ENCODE data around the gene FRRS1.
"Not testable (repeated sequence)": the region's sequence is repeated elsewhere in the genome, so short reads cannot be mapped to it uniquely, and the experiment has no call there.

The FRRS1 gene, protein sequence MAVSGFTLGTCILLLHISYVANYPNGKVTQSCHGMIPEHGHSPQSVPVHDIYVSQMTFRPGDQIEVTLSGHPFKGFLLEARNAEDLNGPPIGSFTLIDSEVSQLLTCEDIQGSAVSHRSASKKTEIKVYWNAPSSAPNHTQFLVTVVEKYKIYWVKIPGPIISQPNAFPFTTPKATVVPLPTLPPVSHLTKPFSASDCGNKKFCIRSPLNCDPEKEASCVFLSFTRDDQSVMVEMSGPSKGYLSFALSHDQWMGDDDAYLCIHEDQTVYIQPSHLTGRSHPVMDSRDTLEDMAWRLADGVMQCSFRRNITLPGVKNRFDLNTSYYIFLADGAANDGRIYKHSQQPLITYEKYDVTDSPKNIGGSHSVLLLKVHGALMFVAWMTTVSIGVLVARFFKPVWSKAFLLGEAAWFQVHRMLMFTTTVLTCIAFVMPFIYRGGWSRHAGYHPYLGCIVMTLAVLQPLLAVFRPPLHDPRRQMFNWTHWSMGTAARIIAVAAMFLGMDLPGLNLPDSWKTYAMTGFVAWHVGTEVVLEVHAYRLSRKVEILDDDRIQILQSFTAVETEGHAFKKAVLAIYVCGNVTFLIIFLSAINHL

DNA sequence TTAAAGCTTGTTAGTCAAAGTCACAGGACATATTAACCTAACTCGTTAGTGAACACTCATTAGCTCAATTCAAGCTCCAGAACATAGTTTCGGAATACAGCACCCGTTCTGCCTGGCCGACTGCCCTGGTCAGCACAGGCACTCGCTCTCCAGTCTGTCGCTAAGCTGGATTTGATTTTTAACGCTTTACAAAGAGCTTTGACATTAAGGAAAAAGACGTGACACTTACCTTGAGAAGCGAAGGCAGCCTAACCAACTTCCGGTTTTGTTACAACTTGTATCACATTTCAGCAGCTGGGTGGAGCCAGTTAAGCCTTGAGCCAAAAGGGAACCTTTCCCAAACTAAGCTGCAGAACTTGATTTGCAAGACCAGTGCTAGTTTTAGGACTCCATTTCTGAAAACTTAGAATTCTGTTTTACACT, at the start of gene FRRS1:
Gene FRRS1, minus strand, starts transcription at position 258 of the 423 bp plus-strand sequence. CDS start 17,867 bp downstream, outside the sequence.
- FAIRE-seq: peak; percentile 88

DNA sequence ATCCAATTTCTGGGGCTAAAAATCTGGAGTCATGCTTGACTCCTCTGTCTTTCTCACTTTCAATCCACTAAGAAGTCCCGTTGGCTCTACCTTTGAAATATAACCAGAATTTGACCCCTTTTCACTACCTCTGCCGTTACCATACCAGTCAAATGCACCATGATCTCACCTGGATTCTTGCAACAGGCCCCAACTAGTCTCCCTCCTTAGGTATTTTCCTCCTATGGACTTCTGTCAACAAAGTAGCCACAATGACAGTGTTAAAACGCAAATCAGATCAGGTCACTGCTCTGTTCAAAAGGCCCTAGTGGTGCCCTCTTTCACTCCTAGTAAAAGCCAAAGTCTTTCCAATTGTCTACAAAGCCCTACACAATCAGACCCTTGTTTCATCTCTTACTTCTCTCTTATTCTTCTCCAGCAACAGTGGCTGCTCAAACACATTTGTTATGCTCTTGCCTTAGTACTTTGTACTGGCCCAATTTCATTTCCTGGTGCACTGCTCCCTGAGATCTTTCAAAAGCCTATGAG, 48.0 kb upstream of the FRRS1 start:
- FAIRE-seq: no peak

DNA sequence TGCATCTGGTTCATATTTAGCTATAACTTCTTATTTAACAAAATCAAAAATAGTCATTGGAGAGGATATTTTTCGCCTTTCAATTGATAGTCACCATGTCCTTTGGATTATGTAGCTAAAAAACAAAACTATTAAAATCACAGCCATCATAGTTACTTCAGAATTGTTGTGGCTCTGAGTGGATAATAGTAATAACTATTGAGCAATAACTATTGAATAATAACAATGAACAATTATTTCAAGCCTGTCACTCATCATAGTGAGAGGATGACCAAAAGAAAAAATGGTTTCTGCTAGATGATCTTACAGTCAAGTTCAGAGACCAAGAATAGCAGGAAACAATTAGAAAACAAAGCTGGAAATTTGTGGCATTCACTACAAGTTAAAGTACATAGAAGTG, 45.3 kb upstream of the FRRS1 start:
- FAIRE-seq: no peak

DNA sequence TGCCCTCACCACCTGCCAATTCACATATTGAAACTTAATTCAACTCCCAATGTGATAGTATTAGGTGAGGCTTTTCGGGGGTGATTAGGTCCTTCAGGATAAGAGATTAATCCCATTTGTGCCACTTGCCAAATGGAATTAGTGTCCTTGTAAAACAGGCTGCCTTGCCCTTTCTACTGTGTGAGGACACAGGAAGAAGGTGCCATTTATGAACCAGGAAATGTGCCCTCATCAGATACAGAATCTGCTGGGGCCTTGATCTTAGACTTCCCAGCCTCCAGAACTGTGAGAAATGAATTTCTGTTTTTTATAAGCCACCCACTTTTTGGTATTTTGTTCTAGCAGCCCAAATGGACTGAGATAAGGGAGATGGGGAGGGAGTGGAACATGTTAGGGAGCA, 44.6 kb upstream of the FRRS1 start:
- no peak for FAIRE-seq

DNA sequence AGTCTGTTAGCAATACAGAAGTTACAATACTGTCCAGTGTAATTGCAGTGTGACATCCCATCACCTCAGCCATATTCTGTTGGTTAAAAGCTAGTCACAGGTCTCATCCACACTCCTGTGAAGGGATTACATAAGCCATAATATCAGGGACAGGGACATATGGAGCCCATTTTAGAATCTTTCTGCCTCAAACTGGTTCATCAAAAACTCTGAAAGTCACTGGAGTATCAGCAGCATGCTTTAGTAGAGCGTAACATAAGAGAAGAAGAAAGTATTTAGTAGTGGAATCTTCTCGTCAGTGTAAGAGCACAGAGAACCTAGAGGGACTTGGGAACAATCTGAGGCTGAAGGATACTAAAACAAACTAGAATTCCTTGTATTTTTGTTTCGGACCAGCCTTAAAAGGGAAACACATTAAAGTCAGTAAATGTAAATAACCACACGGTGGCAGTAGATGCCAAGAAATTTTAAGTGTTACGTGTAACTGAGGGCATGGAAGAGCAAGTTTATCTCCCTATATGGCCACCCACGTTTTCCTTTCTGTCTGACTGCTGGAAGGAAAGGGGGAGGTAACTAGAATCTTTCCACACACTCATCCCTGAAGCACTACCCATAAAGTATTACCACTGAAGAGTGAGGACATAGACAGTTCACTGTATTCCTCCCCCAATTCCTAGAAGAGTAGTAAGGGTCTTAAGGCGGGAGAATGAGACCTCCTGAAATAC, 42.1 kb upstream of the FRRS1 start:
- FAIRE-seq: peak; percentile 93

DNA sequence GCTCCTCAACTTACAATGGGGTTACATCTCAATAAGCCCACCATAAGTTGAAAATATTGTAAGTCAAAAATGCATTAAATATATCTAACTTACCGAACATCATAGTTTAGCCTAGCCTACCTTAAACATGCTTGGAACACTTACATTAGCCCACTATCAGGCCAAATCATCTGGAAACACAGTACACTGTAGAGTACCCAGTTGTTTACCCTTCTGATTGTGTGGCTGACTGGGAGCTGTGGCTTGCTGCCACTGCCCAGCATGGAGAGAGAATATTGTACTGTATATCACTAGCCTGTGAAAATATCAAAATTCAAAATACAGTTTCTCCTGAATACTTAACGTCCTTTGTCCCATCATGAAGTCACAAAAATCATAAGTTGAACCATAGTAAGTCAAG, 40.4 kb upstream of the FRRS1 start:
- FAIRE-seq: no peak

DNA sequence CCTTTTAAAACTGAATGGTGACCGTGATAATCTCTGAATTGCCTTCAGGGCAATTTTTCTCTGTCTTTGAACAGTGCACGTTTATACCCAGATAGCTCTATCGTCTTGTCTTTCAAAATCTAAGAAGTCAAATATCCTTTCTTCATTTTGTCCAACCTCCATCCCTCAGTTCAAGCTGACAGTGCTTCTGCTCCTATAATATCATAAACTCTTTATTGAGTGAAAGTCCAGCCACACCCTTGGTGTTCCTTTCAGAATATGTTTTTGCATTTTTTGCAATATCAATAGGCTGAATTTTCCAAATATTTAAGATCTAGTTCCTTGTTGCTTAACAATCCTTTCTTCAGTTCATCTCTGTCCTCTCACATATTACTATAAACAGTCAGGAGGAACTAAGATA, 35.1 kb upstream of the FRRS1 start:
- no peak for FAIRE-seq

DNA sequence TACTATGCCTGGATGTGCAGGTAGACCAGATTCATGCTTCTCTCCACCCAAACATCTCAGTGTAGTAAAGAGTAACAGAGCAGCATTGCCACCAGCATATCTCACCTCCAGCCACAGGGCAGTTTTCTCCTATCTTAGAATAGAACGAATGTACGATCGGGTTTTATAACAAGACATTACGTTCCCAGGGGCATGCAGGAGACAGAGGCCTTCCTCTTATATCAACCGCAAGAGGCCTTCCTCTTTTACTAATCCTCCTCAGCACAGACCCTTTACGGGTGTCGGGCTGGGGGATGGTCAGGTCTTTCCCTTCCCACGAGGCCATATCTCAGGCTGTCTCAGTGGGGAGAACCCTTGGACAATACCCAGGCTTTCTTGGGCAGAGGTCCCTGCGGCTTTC, 27.4 kb upstream of the FRRS1 start:
- not testable (repeated sequence) for FAIRE-seq

DNA sequence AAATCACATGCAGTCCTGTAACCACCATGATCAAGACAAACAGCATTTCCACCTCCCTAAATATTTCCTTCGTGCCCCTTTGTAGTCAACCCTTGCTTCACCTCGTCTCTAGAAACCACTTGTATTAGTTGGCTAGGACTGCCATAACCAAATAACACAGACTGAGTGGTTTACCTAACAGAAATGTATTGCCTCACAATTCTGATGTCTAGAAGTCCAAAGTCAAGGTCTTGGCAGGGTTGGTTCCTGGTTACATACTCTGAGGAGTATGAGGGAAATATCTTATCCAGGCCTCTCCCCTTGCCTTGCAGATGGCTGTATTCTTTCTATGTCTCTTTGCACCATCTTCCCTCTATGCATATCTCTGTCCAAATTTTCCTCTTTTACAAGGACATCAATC, 23.3 kb upstream of the FRRS1 start:
- FAIRE-seq: no peak

DNA sequence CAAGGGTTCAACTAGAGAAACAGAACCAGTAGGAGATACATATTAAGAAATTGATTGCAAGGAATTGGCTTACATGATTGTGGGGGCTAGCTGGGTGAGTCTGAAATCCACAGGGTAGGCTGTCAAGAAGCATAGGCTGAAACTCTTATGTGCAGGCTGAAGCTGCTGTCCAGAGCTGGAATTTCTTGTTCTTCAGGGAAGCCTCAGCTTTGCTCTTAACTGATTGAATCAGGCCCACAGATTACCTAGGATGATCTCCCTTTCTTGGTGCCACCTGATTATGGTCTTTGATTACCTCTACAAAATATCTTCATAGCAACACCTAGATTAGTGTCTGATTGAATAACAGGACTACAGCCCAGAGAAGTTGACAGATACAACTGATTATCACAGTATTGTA, 22.5 kb upstream of the FRRS1 start:
- no peak for FAIRE-seq

DNA sequence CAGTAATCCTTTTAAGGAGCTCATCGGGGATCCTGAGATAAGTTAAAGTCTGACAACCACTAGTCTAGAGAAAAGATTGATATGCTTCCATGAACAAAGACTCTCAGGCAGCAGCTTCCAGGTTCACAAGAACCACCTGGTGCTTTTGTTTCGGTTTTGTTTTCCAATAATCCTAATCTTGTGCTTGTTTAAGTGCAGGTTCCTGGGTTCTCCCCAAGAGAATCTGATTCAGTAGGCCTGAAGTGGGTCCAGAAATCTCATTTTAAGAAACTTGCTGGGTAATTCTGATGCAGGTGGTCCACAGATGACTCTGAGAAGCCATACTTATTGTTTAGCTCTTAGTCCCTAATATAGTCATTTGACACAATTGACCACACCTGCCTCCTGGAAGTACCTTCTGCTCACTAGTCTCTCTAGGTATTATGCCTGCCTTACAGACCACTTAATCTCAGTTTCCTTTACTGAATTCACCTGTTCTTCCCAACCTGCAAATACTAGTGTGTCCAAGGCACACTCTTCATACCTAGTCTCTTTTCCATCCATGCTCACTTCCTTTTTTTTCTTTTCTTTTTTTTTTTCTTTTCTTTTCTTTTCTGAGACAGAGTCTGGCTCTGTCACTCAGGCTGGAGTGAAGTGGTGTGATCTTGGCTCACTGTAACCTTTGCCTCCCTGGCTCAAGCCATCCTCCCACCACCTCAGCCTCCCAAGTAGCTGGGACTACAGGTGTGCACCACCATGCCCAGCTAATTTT, 20.5 kb upstream of the FRRS1 start:
- FAIRE-seq: no peak

DNA sequence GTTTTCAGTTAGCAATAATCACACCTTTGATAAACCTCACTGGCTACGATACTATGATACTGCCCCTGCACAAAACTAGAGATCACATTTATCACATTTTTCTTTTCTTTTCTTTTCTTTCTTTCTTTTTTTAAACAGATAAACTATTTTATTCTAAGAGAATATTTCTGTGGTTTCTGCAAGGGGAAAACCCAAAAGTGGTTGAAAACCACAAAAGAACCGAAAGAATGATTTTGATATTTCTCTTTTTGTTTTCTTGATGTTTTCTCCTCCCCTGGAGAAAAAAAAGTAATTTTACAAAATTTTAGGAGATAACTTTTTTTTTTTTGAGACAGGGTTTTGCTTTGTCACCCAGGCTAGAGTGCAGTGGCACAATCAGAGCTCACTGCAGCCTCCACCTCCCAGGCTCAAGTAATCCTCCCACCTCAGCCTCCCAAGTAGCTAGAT, 18.4 kb upstream of the FRRS1 start:
- no peak for FAIRE-seq

DNA sequence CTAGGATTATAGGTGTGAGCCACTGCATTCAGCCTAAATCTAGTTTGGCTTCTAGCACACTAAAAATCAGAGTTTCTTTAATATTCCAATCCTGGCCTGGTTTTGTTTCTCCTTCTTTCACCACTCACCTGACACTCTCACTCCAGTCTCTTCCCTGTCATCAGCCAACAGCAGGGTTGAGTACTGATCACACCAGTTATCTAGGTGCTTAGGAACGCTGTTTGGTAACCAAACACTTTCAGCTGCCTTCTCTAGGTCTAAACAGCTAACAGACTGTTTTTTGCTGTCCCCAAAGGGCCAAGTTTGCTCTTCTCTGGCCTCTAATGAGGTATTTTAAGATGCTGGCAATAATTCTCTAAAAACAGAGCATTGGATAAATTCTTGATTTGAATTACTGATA, 17.7 kb upstream of the FRRS1 start:
- no peak for FAIRE-seq

DNA sequence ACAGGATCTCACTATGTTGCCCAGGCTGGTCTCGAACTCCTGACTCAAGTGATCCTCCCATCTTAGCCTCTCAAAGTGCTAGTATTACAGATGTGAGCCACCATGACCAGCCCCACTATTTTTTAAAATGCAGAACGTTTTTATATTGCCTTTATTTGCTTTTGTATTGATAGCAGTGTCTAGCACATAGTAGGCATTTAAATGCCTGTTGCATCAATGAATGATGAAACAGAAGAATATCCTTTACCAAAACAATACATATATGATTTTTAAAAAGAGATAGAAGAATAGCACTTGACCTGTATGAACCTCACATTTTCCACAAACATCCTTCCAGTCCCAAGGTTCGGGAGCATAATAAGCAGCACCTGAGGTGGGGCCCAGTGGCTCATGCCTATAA, 16.5 kb upstream of the FRRS1 start:
- no peak for FAIRE-seq

DNA sequence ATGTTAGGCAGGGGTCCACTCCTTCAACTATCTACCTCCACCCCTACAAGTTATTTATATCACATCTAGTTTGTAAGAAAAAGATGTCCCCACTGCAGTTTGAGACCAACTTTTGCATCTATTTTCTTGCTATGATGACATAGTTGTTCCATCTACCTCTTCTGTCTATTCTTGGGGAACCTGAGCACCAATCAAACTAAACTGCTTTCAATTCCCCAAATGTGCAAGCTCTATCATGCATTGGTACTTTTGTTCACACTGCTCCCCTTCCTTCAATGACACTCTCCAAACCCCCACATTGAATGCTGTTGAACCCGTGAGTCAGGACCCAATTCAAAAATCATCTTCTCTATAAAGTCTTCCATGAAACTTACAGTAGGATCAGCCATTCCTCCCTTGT, 16.0 kb upstream of the FRRS1 start:
- no peak for FAIRE-seq

DNA sequence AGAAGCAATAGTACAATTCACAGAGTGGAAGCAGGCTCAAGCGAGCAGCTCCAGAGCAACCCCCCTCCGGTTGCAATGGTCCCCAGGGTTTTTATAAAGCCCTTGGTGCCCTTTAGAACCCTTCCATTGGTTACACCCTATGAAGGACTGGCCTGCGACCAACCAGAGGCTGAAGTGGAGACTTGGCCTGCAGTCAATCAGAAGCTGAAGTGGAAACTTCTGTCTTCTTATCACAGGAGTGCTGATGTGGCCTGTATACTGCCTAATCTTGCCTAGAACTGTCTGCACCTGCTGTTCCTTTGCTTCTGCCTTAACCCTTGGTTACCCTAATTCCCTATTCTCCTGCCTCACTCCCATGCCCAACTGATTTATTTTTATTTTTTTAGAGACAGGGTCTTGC, 15.4 kb upstream of the FRRS1 start:
- no peak for FAIRE-seq

DNA sequence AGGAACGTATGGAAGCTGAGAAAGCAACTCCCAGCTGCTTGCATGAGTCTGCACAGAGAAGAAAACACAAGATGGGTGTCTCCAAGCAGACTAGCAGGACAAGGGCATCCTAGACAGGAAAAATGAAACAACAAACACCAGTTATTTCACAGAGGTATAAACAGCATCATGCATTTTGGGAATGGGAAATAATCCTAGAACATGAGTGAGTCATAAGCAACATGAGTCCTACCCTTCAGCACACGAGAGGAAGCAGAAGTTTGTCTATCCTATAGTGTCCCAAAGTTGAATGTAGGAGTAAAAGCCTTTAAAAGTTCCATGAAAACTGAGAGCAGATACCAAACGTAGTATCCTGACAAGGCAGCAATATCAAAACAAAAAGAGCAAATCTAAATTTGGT, 11.3 kb upstream of the FRRS1 start:
- no peak for FAIRE-seq

DNA sequence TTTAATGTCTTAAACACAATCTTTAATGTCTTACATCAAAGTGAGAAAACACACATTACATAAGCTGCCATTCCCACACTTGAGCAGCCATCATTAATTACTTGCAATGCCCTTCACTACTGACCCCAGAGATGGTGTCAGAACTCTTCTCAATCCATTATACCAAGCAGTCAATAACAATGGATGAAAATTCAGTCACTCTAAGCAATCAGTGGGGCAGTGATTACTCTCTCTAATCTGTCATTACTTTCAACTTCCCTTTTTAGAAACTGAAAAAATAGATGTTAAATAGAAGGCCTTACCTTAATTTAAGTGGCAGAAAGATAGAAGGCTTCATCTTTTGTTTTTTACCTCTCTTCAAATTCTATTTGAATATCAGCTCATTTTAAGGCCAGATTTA, 9.7 kb upstream of the FRRS1 start:
- no peak for FAIRE-seq

DNA sequence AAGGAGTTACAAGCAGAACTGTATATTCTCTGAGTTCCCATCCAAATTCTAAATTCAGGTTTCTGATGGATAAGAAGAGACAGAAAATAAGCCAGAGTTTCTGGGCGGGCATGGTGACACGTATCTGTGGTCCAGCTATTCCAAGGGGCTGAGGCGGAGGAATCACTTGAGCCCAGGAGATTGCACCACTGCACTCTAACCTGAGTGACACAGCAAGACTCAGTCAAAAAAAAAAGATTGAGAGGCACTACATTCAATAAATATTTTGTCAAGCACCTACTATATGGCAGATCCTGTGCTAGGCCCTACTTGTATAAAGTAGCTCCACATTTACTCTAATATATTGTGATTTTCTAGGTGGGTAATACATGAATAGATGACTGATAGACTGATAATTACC, 6.4 kb upstream of the FRRS1 start:
- FAIRE-seq: no peak

DNA sequence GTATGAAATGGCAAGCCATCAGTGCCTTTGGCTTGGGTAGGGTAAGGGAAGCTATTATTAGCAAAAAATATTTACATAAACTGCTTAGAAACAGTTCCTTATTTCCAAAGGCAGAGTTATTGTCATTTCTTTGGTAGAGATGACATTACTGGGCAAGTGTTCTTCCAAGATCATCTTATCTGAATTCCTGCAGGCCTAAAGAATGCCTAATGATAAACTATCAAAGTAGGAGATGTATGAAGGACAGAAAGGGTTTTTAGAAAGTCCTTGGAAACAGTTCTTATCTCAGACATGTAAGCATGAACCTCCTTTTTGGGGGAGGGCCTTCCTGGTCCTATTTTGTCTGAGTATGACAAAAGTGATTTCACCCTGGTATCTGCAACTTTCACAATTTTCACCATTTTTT, 5.1 kb upstream of the FRRS1 start:
- FAIRE-seq: no peak

DNA sequence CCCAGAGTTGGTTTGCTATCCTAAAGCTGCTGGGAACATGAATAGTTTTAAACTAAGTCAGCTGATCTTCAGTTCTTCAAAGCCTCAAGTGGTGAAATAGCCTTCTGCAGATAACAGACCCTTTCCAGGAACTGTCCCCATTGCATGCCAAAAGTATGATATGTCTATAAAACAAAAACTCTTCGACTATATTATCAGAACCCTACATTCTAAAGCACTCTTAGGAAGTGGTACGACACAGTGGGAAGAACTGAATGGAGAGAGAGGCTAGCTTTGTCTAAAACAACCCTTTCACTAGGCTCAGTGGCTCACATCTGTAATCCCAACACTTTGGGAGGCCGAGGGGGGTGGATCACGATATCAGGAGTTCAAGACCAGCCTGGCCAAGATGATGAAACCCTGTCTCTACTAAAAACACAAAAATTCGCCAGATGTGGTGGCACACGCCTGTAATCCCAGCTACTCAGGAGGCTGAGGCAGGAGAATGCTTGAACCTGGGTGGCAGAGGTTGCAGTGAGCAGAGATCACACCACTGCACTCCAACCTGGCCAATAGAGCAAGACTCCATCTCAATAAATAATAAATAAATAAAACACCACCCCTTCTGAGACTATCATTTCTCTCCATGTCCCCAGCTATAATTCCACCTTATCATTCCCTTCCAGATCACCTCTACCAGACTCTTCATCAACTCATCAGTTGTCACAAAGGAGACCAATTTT, 2.2 kb upstream of the FRRS1 start:
- no peak for FAIRE-seq

DNA sequence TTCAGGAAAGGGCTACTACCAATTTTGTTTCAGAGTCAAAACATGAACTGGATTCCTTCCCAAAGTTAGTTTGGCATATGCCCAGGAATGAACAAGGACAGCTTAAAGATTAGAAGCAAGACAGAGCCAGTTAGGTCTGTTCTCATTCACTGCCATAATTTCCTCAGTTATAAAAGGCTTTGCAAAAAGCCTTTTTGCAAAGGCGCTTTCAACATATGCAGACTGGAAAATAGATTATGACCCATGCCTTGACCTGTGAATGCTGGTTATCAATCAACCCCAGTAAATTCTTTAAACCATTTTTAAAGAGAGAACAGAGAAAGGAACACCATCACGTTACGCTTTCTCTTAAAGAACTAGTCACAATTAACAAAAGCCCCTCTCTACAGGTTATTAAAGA, 1.7 kb upstream of the FRRS1 start:
- no peak for FAIRE-seq

All from G401.6 (cell line).